ACHN (cell line): ENCODE measurements around the gene CTNNA3.

ENCODE experiments used
- DNase-seq: peaks from one replicate; pipeline ENCODE4 v3.0.0-alpha.2; 2015
- in situ Hi-C: cut with HindIII; loops from 2 replicates; pipeline ENCODE4 v1.10.0; 2017; ENCODE audit warnings: low sequenced_read_pairs, low pct_ligation_motif_present, low pct_unique_long_range_greater_than_20kb

The CTNNA3 gene

GRCh38 chr10:66045859-66046258 is 1650.1 kb downstream of the CTNNA3 start:
- in situ Hi-C loops: no loop called here
- no peak for DNase-seq

- in situ Hi-C loops: no loop called here
- DNase-seq: no peak
Measured at GRCh38 chr10:66041771-66042170, 1654.2 kb downstream of the CTNNA3 start.

- in situ Hi-C loops: no loop called here
- no peak for DNase-seq
Measured at GRCh38 chr10:66038623-66039022, 1657.4 kb downstream of the CTNNA3 start.

GRCh38 chr10:66026321-66026720 is 1669.7 kb downstream of the CTNNA3 start:
- in situ Hi-C loops: no loop called here
- DNase-seq: no peak

- no peak for DNase-seq
- in situ Hi-C loops: no loop called here
Measured at GRCh38 chr10:66025186-66025585, 1670.8 kb downstream of the CTNNA3 start.

GRCh38 chr10:66021423-66021822 is 1674.6 kb downstream of the CTNNA3 start:
- no peak for DNase-seq
- in situ Hi-C loops: no loop called here

GRCh38 chr10:66008221-66008620 is 1687.8 kb downstream of the CTNNA3 start:
- in situ Hi-C loops: no loop called here
- no peak for DNase-seq

GRCh38 chr10:66006411-66006810 is 1689.6 kb downstream of the CTNNA3 start:
- DNase-seq: no peak
- in situ Hi-C loops: no loop called here

GRCh38 chr10:65993451-65993850 is 1702.5 kb downstream of the CTNNA3 start:
- in situ Hi-C loops: no loop called here
- DNase-seq: no peak

GRCh38 chr10:65968871-65969270 is 1727.1 kb downstream of the CTNNA3 start:
- in situ Hi-C loops: no loop called here
- DNase-seq: no peak

- in situ Hi-C loops: no loop called here
- DNase-seq: no peak
Measured at GRCh38 chr10:65968437-65968836, 1727.6 kb downstream of the CTNNA3 start.

- DNase-seq: no peak
- in situ Hi-C loops: no loop called here
Measured at GRCh38 chr10:65964205-65964604, 1731.8 kb downstream of the CTNNA3 start.

GRCh38 chr10:65952086-65952485 is 1743.9 kb downstream of the CTNNA3 start:
- peak; percentile 14 for DNase-seq
- in situ Hi-C loops: no loop called here

- no peak for DNase-seq
- in situ Hi-C loops: no loop called here
Measured at GRCh38 chr10:65950075-65950474, 1745.9 kb downstream of the CTNNA3 start.

- no peak for DNase-seq
- in situ Hi-C loops: no loop called here
Measured at GRCh38 chr10:65949526-65949925, 1746.5 kb downstream of the CTNNA3 start.

- in situ Hi-C loops: no loop called here
- DNase-seq: no peak
Measured at GRCh38 chr10:65945061-65945460, 1750.9 kb downstream of the CTNNA3 start.

- in situ Hi-C loops: no loop called here
- DNase-seq: no peak
Measured at GRCh38 chr10:65943451-65943850, 1752.5 kb downstream of the CTNNA3 start.

- DNase-seq: no peak
- in situ Hi-C loops: no loop called here
Measured at GRCh38 chr10:65940816-65941662, 1755.0 kb downstream of the CTNNA3 start.

GRCh38 chr10:65940105-65940504 is 1755.9 kb downstream of the CTNNA3 start:
- in situ Hi-C loops: no loop called here

GRCh38 chr10:65931291-65932070 is 1764.5 kb downstream of the CTNNA3 start:
- no peak for DNase-seq
- in situ Hi-C loops: no loop called here

More at GRCh38 chr10:65940105-65940504, 1755.9 kb downstream of the CTNNA3 start:
- no peak for DNase-seq
